Measurements from ENCODE around the gene GIMAP1.

GRCh38 chr7:150715293-150715692, 1.1 kb upstream of the GIMAP1 start:
- no peak for TF ChIP-seq CTCF (IDR thresholded peaks at IDR 0.05)
- TF ChIP-seq POLR2A (IDR thresholded peaks at IDR 0.05) = no peak
- TF ChIP-seq POLR2AphosphoS5 (IDR thresholded peaks at IDR 0.05) = no peak

All from prostate gland (tissue), 2 donors.